Fibroblast of mammary gland (primary cell): ENCODE data around the gene SRRM2.

Source experiments
- DNase-seq: peaks from one replicate; pipeline ENCODE4 v3.0.0-alpha.2; 2010; ENCODE audit warnings: low read depth
- H3K4me3 ChIP-seq: 2 replicates; pipeline ENCODE4 v1.5.1; 2011; ENCODE audit warnings: low read depth, mild to moderate bottlenecking, low read length, moderate library complexity; ENCODE audit not compliant: control insufficient read depth
- TF ChIP-seq, protein P1 (sequence below): conservative IDR thresholded peaks from 2 replicates; pipeline ENCODE4 v1.5.1; 2011; ENCODE audit warnings: low read depth, low read length, inconsistent platforms; ENCODE audit not compliant: control insufficient read depth, insufficient read depth

Gene SRRM2

DNA sequence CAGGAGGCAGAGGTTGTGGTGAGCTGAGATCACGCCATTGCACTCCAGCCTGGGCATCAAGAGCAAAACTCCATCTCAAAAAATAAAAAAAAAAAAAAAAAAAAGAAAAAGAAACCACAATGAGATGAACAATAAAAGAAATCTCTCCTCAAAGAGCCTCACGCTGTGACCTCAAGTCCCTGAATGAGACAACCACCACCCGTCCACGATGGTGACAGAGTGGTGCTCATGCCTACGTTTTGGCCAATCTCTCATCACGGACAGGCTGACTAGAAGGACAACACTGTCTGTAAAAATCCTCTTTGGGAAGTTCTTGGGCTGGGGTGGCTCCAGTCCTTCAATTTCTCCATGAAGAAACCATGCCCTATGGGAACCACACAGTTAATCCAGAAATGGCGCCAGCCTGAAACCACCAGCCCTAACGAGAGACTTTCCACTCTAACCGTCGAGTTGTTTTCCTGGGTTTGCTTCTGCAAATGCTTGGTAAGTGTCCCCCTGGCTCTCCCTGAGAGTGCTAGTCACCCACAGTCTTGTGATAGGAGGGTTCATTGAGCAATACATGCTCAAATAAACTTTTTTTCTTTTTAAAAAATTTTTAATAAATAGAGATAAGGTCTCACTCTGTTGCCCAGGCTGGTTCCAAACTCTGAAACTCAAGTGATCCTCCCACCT, 17.5 kb upstream of the SRRM2 start:
- no peak for DNase-seq
- no peak overlapping the region for H3K4me3 ChIP-seq
- TF ChIP-seq, protein P1, sequence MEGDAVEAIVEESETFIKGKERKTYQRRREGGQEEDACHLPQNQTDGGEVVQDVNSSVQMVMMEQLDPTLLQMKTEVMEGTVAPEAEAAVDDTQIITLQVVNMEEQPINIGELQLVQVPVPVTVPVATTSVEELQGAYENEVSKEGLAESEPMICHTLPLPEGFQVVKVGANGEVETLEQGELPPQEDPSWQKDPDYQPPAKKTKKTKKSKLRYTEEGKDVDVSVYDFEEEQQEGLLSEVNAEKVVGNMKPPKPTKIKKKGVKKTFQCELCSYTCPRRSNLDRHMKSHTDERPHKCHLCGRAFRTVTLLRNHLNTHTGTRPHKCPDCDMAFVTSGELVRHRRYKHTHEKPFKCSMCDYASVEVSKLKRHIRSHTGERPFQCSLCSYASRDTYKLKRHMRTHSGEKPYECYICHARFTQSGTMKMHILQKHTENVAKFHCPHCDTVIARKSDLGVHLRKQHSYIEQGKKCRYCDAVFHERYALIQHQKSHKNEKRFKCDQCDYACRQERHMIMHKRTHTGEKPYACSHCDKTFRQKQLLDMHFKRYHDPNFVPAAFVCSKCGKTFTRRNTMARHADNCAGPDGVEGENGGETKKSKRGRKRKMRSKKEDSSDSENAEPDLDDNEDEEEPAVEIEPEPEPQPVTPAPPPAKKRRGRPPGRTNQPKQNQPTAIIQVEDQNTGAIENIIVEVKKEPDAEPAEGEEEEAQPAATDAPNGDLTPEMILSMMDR = no peak

DNA sequence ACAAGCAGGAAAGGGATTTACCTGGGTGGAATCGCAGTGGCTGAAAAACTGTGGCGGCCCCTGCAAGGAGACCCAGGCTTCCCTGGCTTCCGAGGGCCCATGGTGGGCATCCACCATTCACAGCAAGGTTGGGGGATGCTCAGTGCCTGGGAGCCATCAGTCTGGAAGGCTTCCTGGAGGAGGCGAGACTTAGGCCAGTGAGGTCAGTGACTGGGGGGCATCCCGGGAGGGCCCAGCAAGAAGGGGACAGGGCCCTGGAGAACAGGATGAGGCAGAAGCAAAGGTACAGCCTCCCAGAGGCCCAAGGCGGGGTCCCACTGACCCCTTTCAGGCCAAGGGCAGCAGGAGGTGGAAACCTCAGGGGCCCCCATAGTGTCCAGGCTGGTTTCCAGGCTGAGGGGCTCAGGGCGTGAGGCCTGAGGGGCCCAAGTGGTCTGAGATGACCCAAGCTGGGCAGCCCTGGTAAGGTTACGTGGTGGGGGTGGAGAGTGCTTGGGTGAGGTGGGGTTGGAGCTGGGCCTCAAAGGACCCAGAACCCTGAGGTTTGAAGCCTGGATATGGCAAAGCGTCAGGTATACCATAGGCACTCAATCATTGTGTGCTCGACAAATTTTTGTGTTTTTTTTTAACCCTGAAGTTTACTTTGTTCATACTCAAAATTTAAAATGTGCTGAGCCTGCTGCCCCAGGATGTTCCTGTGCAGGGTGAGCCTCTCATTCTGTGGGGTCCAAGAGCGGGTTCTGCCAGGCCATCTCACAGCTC, 15.8 kb upstream of the SRRM2 start:
- TF ChIP-seq, protein P1 = no peak
- no peak overlapping the region for H3K4me3 ChIP-seq
- no peak for DNase-seq

DNA sequence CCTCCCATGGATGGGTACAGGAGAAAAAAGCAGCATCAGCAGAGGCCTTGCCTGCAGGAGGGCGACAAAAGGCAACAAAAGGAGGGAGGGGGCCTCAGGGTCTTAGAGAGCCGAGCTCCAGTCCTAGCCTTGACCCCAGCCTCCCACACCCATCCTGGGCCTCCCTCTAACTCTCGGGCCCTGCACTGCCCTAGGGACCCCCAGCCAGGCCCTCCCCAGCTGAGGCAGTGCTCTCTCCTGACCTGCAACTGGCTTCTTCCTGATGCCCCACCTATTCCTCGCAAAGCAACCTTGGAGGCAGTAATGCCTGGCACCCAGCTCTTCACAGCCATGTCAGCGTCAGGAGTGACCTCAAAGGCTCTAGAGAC, 15.2 kb upstream of the SRRM2 start:
- H3K4me3 ChIP-seq = no peak overlapping the region
- no peak for DNase-seq
- TF ChIP-seq, protein P1 = no peak

DNA sequence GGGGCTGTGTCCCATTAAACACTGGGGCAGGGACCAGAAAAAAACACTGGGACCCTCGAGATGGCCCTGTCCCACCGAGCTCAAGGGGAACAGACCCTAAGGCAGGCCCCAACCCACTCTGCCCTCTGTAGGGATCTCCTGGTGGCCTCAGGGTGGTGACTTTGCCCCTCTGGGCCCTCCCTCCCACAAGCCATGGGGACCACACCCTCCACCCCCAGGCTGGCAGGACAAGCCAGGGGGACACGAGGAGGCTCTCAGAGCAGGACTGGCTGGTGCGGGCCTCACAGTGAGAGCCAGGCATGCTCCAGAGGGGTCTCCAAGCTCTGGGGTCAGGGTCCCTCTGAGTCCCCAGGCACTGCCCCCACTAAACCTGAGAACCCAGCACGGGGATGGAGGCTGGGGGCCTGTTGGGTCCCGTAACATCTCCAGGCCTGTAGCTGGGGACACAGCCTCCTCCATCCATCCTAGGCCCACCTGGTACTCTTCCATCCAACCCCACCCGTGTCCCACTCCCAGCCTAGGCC, 14.5 kb upstream of the SRRM2 start:
- H3K4me3 ChIP-seq = no peak overlapping the region
- TF ChIP-seq, protein P1 = no peak

DNA sequence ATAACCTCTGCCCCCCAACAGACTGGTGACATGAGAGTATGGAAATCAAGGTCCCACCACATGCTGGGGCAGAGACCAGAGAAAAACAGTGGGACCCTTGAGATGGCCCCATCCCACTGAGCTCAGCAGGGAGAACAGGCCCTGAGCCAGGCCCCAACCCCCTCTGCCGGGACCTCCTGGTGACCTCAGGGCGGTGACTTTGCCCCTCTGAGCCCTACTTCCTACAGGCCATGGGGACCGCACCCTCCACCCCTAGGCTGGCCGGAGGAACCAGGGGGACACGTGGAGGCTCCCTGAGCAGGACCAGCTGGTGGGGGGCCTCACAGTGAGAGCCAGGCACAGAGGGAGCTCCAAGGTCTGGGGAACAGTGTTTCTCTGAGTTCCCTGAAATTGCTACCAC, 13.8 kb upstream of the SRRM2 start:
- no peak for DNase-seq
- H3K4me3 ChIP-seq = no peak overlapping the region
- TF ChIP-seq, protein P1 = no peak

More for the DNA sequence above, 14.5 kb upstream of the SRRM2 start:
- no peak for DNase-seq

DNA sequence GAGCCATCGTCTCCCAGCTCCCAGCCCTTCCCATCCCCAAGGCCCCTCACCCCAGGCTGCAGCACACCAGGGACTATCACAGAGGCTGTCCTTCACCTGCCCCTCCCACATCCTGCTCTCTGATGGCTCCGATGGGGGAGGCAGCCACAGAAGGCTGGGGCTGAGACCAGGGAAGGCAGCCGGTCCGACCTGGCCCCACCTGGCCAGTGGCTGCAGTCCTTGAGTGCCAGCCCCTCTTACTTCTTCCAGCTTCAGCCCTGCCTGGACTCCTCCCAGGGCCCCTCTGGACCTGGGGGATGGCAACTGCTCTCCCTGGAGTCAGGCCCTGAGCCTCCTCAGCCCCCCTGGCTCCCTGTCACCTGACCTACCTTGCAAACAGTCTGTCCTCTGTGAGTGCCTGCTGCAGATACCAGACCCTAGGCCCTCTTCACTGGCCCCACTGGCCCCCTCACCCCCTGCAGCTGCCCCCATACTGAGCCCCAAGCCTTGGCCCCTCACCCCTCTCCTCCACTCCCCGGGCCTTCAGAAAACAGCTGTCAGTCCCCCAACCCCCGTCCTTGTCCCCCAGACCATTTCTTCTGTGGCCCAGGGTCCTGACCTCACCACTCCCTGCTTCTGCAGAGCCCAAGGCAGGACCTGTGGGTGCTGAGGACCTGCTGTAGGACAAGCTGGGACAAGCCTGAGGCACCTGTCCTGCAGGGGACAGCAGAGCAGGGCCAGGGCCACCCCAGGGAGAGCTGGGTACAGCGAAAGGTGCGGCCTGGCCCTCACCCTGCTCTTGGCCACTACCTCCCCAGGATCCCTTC, 12.6 kb upstream of the SRRM2 start:
- no peak for DNase-seq
- TF ChIP-seq, protein P1 = no peak
- H3K4me3 ChIP-seq = no peak overlapping the region
